HepG2 (cell line): ENCODE results near the gene LACTBL1. TPM values are rescaled to one million over a fixed set of nuclear protein-coding genes. Genes with fewer than 3 reads are reported as not detected.

ENCODE experiments used
- ATAC-seq: fragments of 200-7000 bp; cut with Tn5 transposase; 3 replicates; pipeline ENCODE4 v1.9.1; 2020; ENCODE audit warnings: mild to moderate bottlenecking, moderate library complexity
- BruUV-seq: library from RNA; stranded (reverse); fragments of 400-500 nt; replicated peaks from 2 replicates; lab custom pipeline; 2021; lab: Mats Ljungman, UMichigan
- CTCF ChIA-PET: fragments of 300-600 bp; formaldehyde crosslinking; extraction: SDS; loops from one replicate; lab custom pipeline; 2021; ENCODE audit warnings: low total read pairs, inconsistent platforms, low intra/inter-chr PET ratio; lab: Yijun Ruan, JAX
- POLR2A ChIA-PET: fragments of 350-600 bp; sonication (Branson Sonifier 250); formaldehyde crosslinking; loops from one replicate; lab custom pipeline; 2020; ENCODE audit warnings: antibody characterized with exemption, inconsistent platforms; lab: Yijun Ruan, JAX
- DNase-seq: peaks from one replicate; pipeline ENCODE4 v3.0.0-alpha.2; 2015; ENCODE audit warnings: low spot score
- FAIRE-seq: peaks from 3 replicates; lab custom pipeline; 2011; peaks lifted over from hg19 to GRCh38; lab: Jason Lieb, UNC
- H2AFZ ChIP-seq: one replicate; pipeline ENCODE4 v1.6.1; 2011; ENCODE audit warnings: low read length, inconsistent platforms
- H3K27ac ChIP-seq: fragments of 300-600 bp; 3 replicates; pipeline ENCODE4 v1.8.0; 2011; ENCODE audit warnings: mixed run types, mild to moderate bottlenecking, mixed read lengths, low read length, inconsistent platforms; ENCODE audit not compliant: insufficient read depth; ENCODE audit errors: extremely low read length
- H3K27me3 ChIP-seq, 2 experiments: fragments of 200-600 bp in 1 of 2; 2 replicates in 1 of 2; 3 replicates in 1 of 2; pipeline versions ENCODE4 v1.6.0 to v1.8.0; 2011; ENCODE audit warnings: low read length in 2 of 2, mild to moderate bottlenecking in 2 of 2, moderate library complexity in 2 of 2, inconsistent platforms in 1 of 2; ENCODE audit not compliant: insufficient read depth in 2 of 2, control insufficient read depth in 1 of 2
- H3K36me3 ChIP-seq, 2 experiments: fragments of 200-600 bp in 1 of 2; replicated peaks in 1 of 2; 2 replicates in 1 of 2; 3 replicates in 1 of 2; pipeline versions ENCODE4 v1.5.1 to v1.8.0; 2011; ENCODE audit warnings: low read length in 2 of 2, inconsistent platforms in 1 of 2; ENCODE audit not compliant: insufficient read depth in 2 of 2, control insufficient read depth in 1 of 2
- H3K4me1 ChIP-seq: 2 replicates; pipeline ENCODE4 v1.5.1; 2012; ENCODE audit warnings: low read length, inconsistent platforms; ENCODE audit not compliant: insufficient read depth
- H3K4me2 ChIP-seq: 2 replicates; pipeline ENCODE4 v1.6.0; 2011; ENCODE audit warnings: low read depth, low read length, inconsistent platforms
- H3K4me3 ChIP-seq, 3 experiments: fragments of 200-600 bp in 1 of 3; sonication (generic), shearing (Covaris generic) in 1 of 3; replicated peaks in 1 of 3; 2 replicates each; pipeline ENCODE4 v1.5.1; 2011 to 2016; ENCODE audit warnings: low read length in 3 of 3, inconsistent platforms in 2 of 3, low read depth in 2 of 3, mild to moderate bottlenecking in 2 of 3, control low read depth in 1 of 3, mixed read lengths in 1 of 3; ENCODE audit not compliant: insufficient read depth in 1 of 3
- H3K79me2 ChIP-seq: one replicate; pipeline ENCODE4 v1.6.1; 2011; ENCODE audit warnings: low read length, inconsistent platforms; ENCODE audit not compliant: insufficient read depth
- H3K9ac ChIP-seq: 2 replicates; pipeline ENCODE4 v1.6.0; 2011; ENCODE audit warnings: mild to moderate bottlenecking, low read depth, low read length, inconsistent platforms; ENCODE audit not compliant: insufficient read depth
- H3K9me3 ChIP-seq: 2 replicates; pipeline ENCODE4 v1.5.1; 2012; ENCODE audit warnings: mild to moderate bottlenecking, low read length
- H4K20me1 ChIP-seq: 2 replicates; pipeline ENCODE4 v1.6.0; 2011; ENCODE audit warnings: inconsistent platforms, mild to moderate bottlenecking, low read length, moderate library complexity; ENCODE audit not compliant: insufficient read depth
- AFF4 ChIP-seq: sonication (generic); formaldehyde crosslinking; IDR thresholded peaks from 2 replicates; pipeline ENCODE4 v1.4.0; 2020; ENCODE audit warnings: missing genetic modification reagents
- ZNF180 ChIP-seq: sonication (generic); formaldehyde crosslinking; IDR thresholded peaks from 2 replicates; pipeline ENCODE4 v1.4.0; 2020; ENCODE audit warnings: low read depth, missing genetic modification reagents, borderline replicate concordance
- WGBS: methylation state at CpG from one replicate; pipeline ENCODE4 v1.1.6; 2017; ENCODE audit warnings: low lambda C conversion rate; 5-methylcytosine and 5-hydroxymethylcytosine counted together
- in situ Hi-C: cut with HindIII; loops from 2 replicates; pipeline ENCODE4 v1.10.0; 2017; ENCODE audit warnings: low pct_unique_long_range_greater_than_20kb; ENCODE audit not compliant: extremely low pct_ligation_motif_present
- intact Hi-C: fragments of 100-400 bp; cut with micrococcal nuclease; formaldehyde crosslinking; loops from one replicate; pipeline ENCODE4 v1.10.0; 2022; ENCODE audit not compliant: unreplicated experiment
- polyA plus RNA-seq, 8 experiments: library from polyadenylated mRNA; depleted of rRNA in 3 of 8; stranded (reverse) in 7 of 8; unstranded in 1 of 8; fragments of >200 nt; fragmentation: Illumina TruSeq in 4 of 8; extraction: Trizol in 4 of 8; gene quantifications; 2 replicates each; pipeline versions ENCODE4 v1.2.1 to v1.2.3, GENCODE V29; 2011 to 2016; ENCODE audit warnings: low read depth in 4 of 8, missing spikeins in 1 of 8, mixed read lengths in 1 of 8; ENCODE audit not compliant: insufficient read depth in 1 of 8
- total RNA-seq, 5 experiments: library from RNA; depleted of rRNA; stranded (reverse); fragments of >200 nt; fragmentation: Illumina TruSeq; extraction: Trizol; gene quantifications; 2 replicates each; pipeline ENCODE4 v1.2.3, GENCODE V29; 2016; ENCODE audit warnings: low read depth in 1 of 5
- TF ChIP-seq, protein P1 (sequence below): sonication (generic); formaldehyde crosslinking; IDR thresholded peaks from 2 replicates; pipeline ENCODE4 v1.5.1; 2020; ENCODE audit warnings: mild to moderate bottlenecking, moderate library complexity, missing genetic modification reagents

Gene LACTBL1
- total and polyA plus RNA-seq, 2 of the 13 experiments (the other 11 are each of a cell fraction or from before 2014, with no cell fraction given), result 0.12 to 1.3 TPM

DNA sequence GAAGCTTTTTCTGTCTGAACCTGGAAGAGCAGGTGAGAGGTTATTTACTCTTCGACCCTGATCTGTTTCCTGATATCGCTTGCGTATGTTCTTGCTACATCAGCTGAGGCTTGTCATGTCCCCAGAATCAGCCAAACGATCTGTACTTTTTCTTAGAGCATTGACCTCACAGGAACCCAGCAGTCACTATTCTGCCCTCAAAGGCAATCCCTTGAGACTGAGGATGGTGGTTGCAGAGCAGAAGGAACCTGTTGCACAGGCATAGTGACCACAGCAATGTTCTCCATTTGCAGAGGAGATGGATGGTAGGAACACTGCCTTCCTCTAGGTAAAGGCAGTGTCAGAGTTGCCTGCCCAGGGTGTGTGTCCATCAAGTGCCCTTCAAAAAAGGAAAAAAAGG, 11.3 kb upstream of the LACTBL1 start:
- 4% methylated on average over 4 of the region's 4 CpGs for WGBS

More for the DNA sequence above, 11.3 kb upstream of the LACTBL1 start:
- no peak for DNase-seq
- peaks cover 22% of the 10 kb centered on the region for H3K4me1 ChIP-seq
- no peak overlapping the region for H3K9ac ChIP-seq
- H3K27ac ChIP-seq, result no peak overlapping the region
- H3K9me3 ChIP-seq, result no peaks in the 10 kb centered on the region
- TF ChIP-seq, protein P1, sequence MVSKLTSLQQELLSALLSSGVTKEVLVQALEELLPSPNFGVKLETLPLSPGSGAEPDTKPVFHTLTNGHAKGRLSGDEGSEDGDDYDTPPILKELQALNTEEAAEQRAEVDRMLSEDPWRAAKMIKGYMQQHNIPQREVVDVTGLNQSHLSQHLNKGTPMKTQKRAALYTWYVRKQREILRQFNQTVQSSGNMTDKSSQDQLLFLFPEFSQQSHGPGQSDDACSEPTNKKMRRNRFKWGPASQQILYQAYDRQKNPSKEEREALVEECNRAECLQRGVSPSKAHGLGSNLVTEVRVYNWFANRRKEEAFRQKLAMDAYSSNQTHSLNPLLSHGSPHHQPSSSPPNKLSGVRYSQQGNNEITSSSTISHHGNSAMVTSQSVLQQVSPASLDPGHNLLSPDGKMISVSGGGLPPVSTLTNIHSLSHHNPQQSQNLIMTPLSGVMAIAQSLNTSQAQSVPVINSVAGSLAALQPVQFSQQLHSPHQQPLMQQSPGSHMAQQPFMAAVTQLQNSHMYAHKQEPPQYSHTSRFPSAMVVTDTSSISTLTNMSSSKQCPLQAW, result no peak
- TF ChIP-seq ZNF180 (CRISPR knock-in tag) (no peak), AFF4 (CRISPR knock-in tag) (no peak)
- TF ChIP-seq, all 625 proteins: peak for 0
- ChIA-PET CTCF (no interaction called here), POLR2A (no interaction called here)
- Histone ChIP-seq H3K27me3 (no peaks in the 10 kb centered on the region), H3K79me2 (no peaks in the 10 kb centered on the region), H4K20me1 (no peaks in the 10 kb centered on the region), H3K4me2 (no peak overlapping the region), H3K4me3 (no peak overlapping the region), H2AFZ (no peak overlapping the region), H3K36me3 (no peaks in the 10 kb centered on the region)
- no peak for ATAC-seq
- in situ Hi-C loops, result no loop called here
- no TSS peak for BruUV-seq
- intact Hi-C loops, result no loop called here
- FAIRE-seq, result no peak
